ENCODE data around the gene RXFP2. TPM values are rescaled to one million over a fixed set of nuclear protein-coding genes. Genes with fewer than 3 reads are reported as not detected.

The RXFP2 gene
- total and polyA plus RNA-seq, 2 experiments from 2014 or later = not detected

DNA sequence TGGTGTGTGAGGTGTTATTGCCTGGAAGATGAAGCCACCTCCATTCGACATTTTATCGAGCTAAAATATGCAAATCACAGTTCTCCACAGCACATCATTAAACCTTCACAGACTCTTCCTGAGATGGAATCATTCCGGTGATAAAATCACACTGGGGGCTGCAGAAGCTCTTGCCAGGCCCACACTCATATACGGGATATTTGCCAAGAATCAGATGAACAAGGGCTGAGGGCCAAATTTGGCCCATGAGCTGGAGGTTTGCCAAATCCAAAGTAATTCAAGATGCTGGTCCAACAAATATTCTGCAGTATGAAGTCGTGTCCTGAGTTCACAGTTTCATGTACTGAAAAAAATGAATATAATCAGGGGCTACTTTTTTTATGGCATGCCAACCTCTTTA is 16.7 kb upstream of the RXFP2 start:
- H3K4me3 ChIP-seq = no peak overlapping the region
- WGBS (ENCODE audit: low lambda C conversion rate, missing lambda C conversion rate) = 57% methylated on average over 5 of the region's 5 CpGs
- no peaks in the 10 kb centered on the region for H3K9me3 ChIP-seq (ENCODE audit: low read depth)
- no peak overlapping the region for H2AFZ ChIP-seq
- H3K9me2 ChIP-seq (replicated peaks; ENCODE audit: insufficient read depth) = no peaks in the 10 kb centered on the region
- no peaks in the 10 kb centered on the region for H3K27me3 ChIP-seq
- H3K79me2 ChIP-seq = no peaks in the 10 kb centered on the region
- no peak for DNase-seq (ENCODE audit: low spot score)
- H3K4me1 ChIP-seq (ENCODE audit: insufficient read depth) = no peaks in the 10 kb centered on the region
- TF ChIP-seq EZH2 (IDR thresholded peaks at IDR 0.05; ENCODE audit: borderline replicate concordance) = no peak
- TF ChIP-seq, protein P1, sequence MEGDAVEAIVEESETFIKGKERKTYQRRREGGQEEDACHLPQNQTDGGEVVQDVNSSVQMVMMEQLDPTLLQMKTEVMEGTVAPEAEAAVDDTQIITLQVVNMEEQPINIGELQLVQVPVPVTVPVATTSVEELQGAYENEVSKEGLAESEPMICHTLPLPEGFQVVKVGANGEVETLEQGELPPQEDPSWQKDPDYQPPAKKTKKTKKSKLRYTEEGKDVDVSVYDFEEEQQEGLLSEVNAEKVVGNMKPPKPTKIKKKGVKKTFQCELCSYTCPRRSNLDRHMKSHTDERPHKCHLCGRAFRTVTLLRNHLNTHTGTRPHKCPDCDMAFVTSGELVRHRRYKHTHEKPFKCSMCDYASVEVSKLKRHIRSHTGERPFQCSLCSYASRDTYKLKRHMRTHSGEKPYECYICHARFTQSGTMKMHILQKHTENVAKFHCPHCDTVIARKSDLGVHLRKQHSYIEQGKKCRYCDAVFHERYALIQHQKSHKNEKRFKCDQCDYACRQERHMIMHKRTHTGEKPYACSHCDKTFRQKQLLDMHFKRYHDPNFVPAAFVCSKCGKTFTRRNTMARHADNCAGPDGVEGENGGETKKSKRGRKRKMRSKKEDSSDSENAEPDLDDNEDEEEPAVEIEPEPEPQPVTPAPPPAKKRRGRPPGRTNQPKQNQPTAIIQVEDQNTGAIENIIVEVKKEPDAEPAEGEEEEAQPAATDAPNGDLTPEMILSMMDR (IDR thresholded peaks at IDR 0.05; ENCODE audit: poor library complexity) = no peak
- TF ChIP-seq EZH2phosphoT487 (IDR thresholded peaks at IDR 0.05; ENCODE audit: low read depth, severe bottlenecking, unreplicated experiment) = no peak
- no peaks in the 10 kb centered on the region for H4K20me1 ChIP-seq (ENCODE audit: insufficient read depth, poor library complexity, severe bottlenecking)
- H3K4me2 ChIP-seq = peak overlapping the region; percentile 22
- H3K36me3 ChIP-seq (replicated peaks; ENCODE audit: insufficient read depth, low read depth) = no peaks in the 10 kb centered on the region
- H3K27ac ChIP-seq = no peak overlapping the region

- no peaks in the 10 kb centered on the region for H4K20me1 ChIP-seq (ENCODE audit: insufficient read depth, poor library complexity, severe bottlenecking)
- H3K9me2 ChIP-seq (replicated peaks; ENCODE audit: insufficient read depth) = no peaks in the 10 kb centered on the region
- no peaks in the 10 kb centered on the region for H3K27me3 ChIP-seq
- H2AFZ ChIP-seq = no peak overlapping the region
- H3K79me2 ChIP-seq = no peaks in the 10 kb centered on the region
- 96% methylated on average over 5 of the region's 5 CpGs for WGBS (ENCODE audit: low lambda C conversion rate, missing lambda C conversion rate)
- no peak overlapping the region for H3K4me2 ChIP-seq
- H3K9me3 ChIP-seq (ENCODE audit: low read depth) = no peaks in the 10 kb centered on the region
- TF ChIP-seq, protein P1 (IDR thresholded peaks at IDR 0.05; ENCODE audit: poor library complexity) = no peak
- TF ChIP-seq EZH2 (IDR thresholded peaks at IDR 0.05; ENCODE audit: borderline replicate concordance) (no peak), EZH2phosphoT487 (IDR thresholded peaks at IDR 0.05; ENCODE audit: low read depth, severe bottlenecking, unreplicated experiment) (no peak)
- no peak overlapping the region for H3K4me3 ChIP-seq
- no peaks in the 10 kb centered on the region for H3K4me1 ChIP-seq (ENCODE audit: insufficient read depth)
- no peak overlapping the region for H3K27ac ChIP-seq
- H3K36me3 ChIP-seq (replicated peaks; ENCODE audit: insufficient read depth, low read depth) = no peaks in the 10 kb centered on the region
- no peak for DNase-seq (ENCODE audit: low spot score)
These were observed 13.5 kb upstream of the RXFP2 start for GRCh38 chr13:31725841-31726240.

GRCh38 chr13:31731921-31732320 is 7.4 kb upstream of the RXFP2 start:
- WGBS (ENCODE audit: low lambda C conversion rate, missing lambda C conversion rate) = 94% methylated on average over 6 of the region's 6 CpGs
- no peak for TF ChIP-seq EZH2phosphoT487 (IDR thresholded peaks at IDR 0.05; ENCODE audit: low read depth, severe bottlenecking, unreplicated experiment)
- TF ChIP-seq EZH2 (IDR thresholded peaks at IDR 0.05; ENCODE audit: borderline replicate concordance) = no peak
- TF ChIP-seq, protein P1 (IDR thresholded peaks at IDR 0.05; ENCODE audit: poor library complexity) = no peak
- Histone ChIP-seq H3K4me3 (no peak overlapping the region), H3K27me3 (peaks cover 2% of the 10 kb centered on the region), H4K20me1 (ENCODE audit: insufficient read depth, poor library complexity, severe bottlenecking) (no peaks in the 10 kb centered on the region), H3K9me2 (replicated peaks; ENCODE audit: insufficient read depth) (no peaks in the 10 kb centered on the region), H3K9me3 (ENCODE audit: low read depth) (no peaks in the 10 kb centered on the region), H3K36me3 (replicated peaks; ENCODE audit: insufficient read depth, low read depth) (no peaks in the 10 kb centered on the region), H3K4me2 (no peak overlapping the region), H3K4me1 (ENCODE audit: insufficient read depth) (no peaks in the 10 kb centered on the region), H2AFZ (no peak overlapping the region), H3K79me2 (no peaks in the 10 kb centered on the region), H3K27ac (no peak overlapping the region)
- no peak for DNase-seq (ENCODE audit: low spot score)

- Histone ChIP-seq H4K20me1 (ENCODE audit: insufficient read depth, poor library complexity, severe bottlenecking) (no peaks in the 10 kb centered on the region), H3K9me2 (replicated peaks; ENCODE audit: insufficient read depth) (no peaks in the 10 kb centered on the region), H3K9me3 (ENCODE audit: low read depth) (no peaks in the 10 kb centered on the region), H3K27me3 (peaks cover 2% of the 10 kb centered on the region), H3K4me1 (ENCODE audit: insufficient read depth) (no peaks in the 10 kb centered on the region), H3K4me2 (peak overlapping the region; percentile 53), H3K79me2 (no peaks in the 10 kb centered on the region), H3K27ac (no peak overlapping the region), H2AFZ (no peak overlapping the region), H3K4me3 (no peak overlapping the region), H3K36me3 (replicated peaks; ENCODE audit: insufficient read depth, low read depth) (no peaks in the 10 kb centered on the region)
- 26% methylated on average over 5 of the region's 5 CpGs for WGBS (ENCODE audit: low lambda C conversion rate, missing lambda C conversion rate)
- DNase-seq (ENCODE audit: low spot score) = no peak
- no peak for TF ChIP-seq EZH2phosphoT487 (IDR thresholded peaks at IDR 0.05; ENCODE audit: low read depth, severe bottlenecking, unreplicated experiment)
These were observed 6.3 kb upstream of the RXFP2 start for GRCh38 chr13:31733066-31733465.

Data from hepatocyte (in vitro differentiated cells).